ENCODE measurements around the gene GID4.
A peak's percentile ranks its signal among the peaks of the same experiment; 100 is the strongest.

- TF ChIP-seq CTCF (IDR thresholded peaks at IDR 0.05; ENCODE audit: low read depth, low read length, poor library complexity, severe bottlenecking) (peak; percentile 70), EZH2phosphoT487 (IDR thresholded peaks at IDR 0.05; ENCODE audit: borderline replicate concordance, low read length) (no peak)
These were observed 5.6 kb upstream of the GID4 start for GRCh38 chr17:18033442-18034099.
